SU-DHL-6 (cell line): ENCODE data around the gene C5orf47.

Source experiments
- EZH2phosphoT487 ChIP-seq: fragments of 200-600 bp; sonication (generic), shearing (Covaris generic); conservative IDR thresholded peaks from 2 replicates; pipeline ENCODE4 v1.6.1; 2018; ENCODE audit warnings: mild to moderate bottlenecking, antibody characterized with exemption, low read length, moderate library complexity, mixed read lengths
- TF ChIP-seq, protein P1 (sequence below): fragments of 200-600 bp; sonication (generic); IDR thresholded peaks from one replicate; pipeline ENCODE4 v1.5.1; 2017; ENCODE audit warnings: antibody characterized with exemption, mild to moderate bottlenecking, low read length, moderate library complexity; ENCODE audit not compliant: insufficient read depth, poor library complexity, severe bottlenecking

DNA sequence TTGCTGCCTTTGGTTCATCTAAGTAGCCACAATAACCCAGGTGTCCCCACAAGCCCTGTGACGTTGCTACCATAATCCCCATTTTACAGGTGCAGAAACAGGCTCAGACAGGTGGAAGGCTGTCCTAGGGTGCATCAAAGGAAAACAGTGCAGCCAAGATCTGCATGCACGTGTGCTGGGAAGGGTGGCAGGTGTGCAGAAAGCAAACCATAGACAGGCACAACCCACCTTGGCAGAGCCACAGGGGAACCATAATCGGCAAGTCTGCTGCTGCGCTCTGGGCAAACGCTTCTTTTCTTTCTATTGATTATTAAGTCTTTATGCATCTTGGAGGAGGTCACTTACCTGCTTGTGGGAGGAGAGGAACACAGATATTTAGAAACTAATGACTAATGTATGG lies 63.7 kb downstream of the C5orf47 start:
- TF ChIP-seq EZH2phosphoT487 = no peak
- TF ChIP-seq, protein P1, sequence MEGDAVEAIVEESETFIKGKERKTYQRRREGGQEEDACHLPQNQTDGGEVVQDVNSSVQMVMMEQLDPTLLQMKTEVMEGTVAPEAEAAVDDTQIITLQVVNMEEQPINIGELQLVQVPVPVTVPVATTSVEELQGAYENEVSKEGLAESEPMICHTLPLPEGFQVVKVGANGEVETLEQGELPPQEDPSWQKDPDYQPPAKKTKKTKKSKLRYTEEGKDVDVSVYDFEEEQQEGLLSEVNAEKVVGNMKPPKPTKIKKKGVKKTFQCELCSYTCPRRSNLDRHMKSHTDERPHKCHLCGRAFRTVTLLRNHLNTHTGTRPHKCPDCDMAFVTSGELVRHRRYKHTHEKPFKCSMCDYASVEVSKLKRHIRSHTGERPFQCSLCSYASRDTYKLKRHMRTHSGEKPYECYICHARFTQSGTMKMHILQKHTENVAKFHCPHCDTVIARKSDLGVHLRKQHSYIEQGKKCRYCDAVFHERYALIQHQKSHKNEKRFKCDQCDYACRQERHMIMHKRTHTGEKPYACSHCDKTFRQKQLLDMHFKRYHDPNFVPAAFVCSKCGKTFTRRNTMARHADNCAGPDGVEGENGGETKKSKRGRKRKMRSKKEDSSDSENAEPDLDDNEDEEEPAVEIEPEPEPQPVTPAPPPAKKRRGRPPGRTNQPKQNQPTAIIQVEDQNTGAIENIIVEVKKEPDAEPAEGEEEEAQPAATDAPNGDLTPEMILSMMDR = no peak
